GM12878 (cell line): Measurements from ENCODE around the gene SIVA1. TPM values are rescaled to one million over a fixed set of nuclear protein-coding genes. Genes with fewer than 3 reads are reported as not detected.

ENCODE experiments used
- ATAC-seq: fragments of 200-7000 bp; cut with Tn5 transposase; 3 replicates; pipeline ENCODE4 v1.9.1; 2020; ENCODE audit warnings: mild to moderate bottlenecking, moderate library complexity
- BruUV-seq: library from RNA; stranded (reverse); fragments of 400-500 nt; replicated peaks from 2 replicates; lab custom pipeline; 2021; lab: Mats Ljungman, UMichigan
- CTCF ChIA-PET: fragments of 300-600 bp; sonication (Branson Sonifier 250); formaldehyde crosslinking; extraction: SDS; loops from one replicate; lab custom pipeline; 2021; ENCODE audit warnings: inconsistent platforms; lab: Yijun Ruan, JAX
- POLR2A ChIA-PET: fragments of 350-600 bp; formaldehyde crosslinking; extraction: SDS; loops from one replicate; lab custom pipeline; 2021; ENCODE audit warnings: inconsistent platforms; lab: Charles Lee
- RAD21 ChIA-PET: fragments of 300-600 bp; sonication (Branson Sonifier 250); formaldehyde crosslinking; loops from one replicate; lab custom pipeline; 2023; ENCODE audit warnings: antibody characterized with exemption; ENCODE audit not compliant: unreplicated experiment; lab: Charles Lee
- SMC1A ChIA-PET: fragments of 300-600 bp; sonication (Branson Sonifier 250); formaldehyde crosslinking; loops from one replicate; lab custom pipeline; 2023; ENCODE audit not compliant: unreplicated experiment, uncharacterized antibody; lab: Charles Lee
- DNase-seq: peaks from one replicate; pipeline ENCODE4 v3.0.0-alpha.2; 2011; ENCODE audit warnings: low read depth, low spot score
- FAIRE-seq: peaks from 3 replicates; lab custom pipeline; 2011; peaks lifted over from hg19 to GRCh38; lab: Jason Lieb, UNC
- H2AFZ ChIP-seq: 2 replicates; pipeline ENCODE4 v1.6.0; 2011; ENCODE audit warnings: low read depth, low read length, control low read depth; ENCODE audit not compliant: control insufficient read depth
- H3K27ac ChIP-seq: 2 replicates; pipeline ENCODE4 v1.5.1; 2011; ENCODE audit warnings: control low read depth; ENCODE audit not compliant: control insufficient read depth, insufficient read depth
- H3K27me3 ChIP-seq, 2 experiments: replicated peaks in 1 of 2; 2 replicates each; pipeline versions ENCODE4 v1.6.0 to v1.6.1; 2011; ENCODE audit warnings: low read length in 1 of 2; ENCODE audit not compliant: control insufficient read depth in 2 of 2, insufficient read depth in 2 of 2
- H3K36me3 ChIP-seq, 2 experiments: 2 replicates each; pipeline ENCODE4 v1.5.1; 2011; ENCODE audit warnings: low read length in 1 of 2; ENCODE audit not compliant: control insufficient read depth in 2 of 2, insufficient read depth in 2 of 2
- H3K4me1 ChIP-seq: 2 replicates; pipeline ENCODE4 v1.6.1; 2011; ENCODE audit warnings: mild to moderate bottlenecking, low read length, moderate library complexity, mixed read lengths; ENCODE audit not compliant: control insufficient read depth, insufficient read depth
- H3K4me2 ChIP-seq: 2 replicates; pipeline ENCODE4 v1.6.0; 2011; ENCODE audit warnings: control low read depth; ENCODE audit not compliant: control insufficient read depth, insufficient read depth
- H3K4me3 ChIP-seq: fragments of 200-600 bp; sonication (generic); 2 replicates; pipeline ENCODE4 v1.5.1; 2016
- H3K79me2 ChIP-seq: 2 replicates; pipeline ENCODE4 v1.6.0; 2011; ENCODE audit warnings: low read length; ENCODE audit not compliant: control insufficient read depth, insufficient read depth
- H3K9ac ChIP-seq: 2 replicates; pipeline ENCODE4 v1.8.0; 2011; ENCODE audit warnings: low read length, control low read depth, mixed read lengths; ENCODE audit not compliant: control insufficient read depth, insufficient read depth
- H3K9me3 ChIP-seq: replicated peaks from 3 replicates; pipeline ENCODE4 v1.5.1; 2011; ENCODE audit warnings: mild to moderate bottlenecking, low read length; ENCODE audit not compliant: control insufficient read depth, insufficient read depth
- H4K20me1 ChIP-seq: 2 replicates; pipeline ENCODE4 v1.6.0; 2011; ENCODE audit not compliant: control insufficient read depth, insufficient read depth
- ATF7 ChIP-seq: fragments of 450-650 bp; IDR thresholded peaks from 2 replicates; pipeline ENCODE4 v1.6.1; 2016; ENCODE audit warnings: low read depth, mild to moderate bottlenecking
- CBX3 ChIP-seq: fragments of 200-600 bp; sonication (generic); IDR thresholded peaks from 2 replicates; pipeline ENCODE4 v1.6.1; 2016; ENCODE audit warnings: low read depth, borderline replicate concordance
- CHD1 ChIP-seq: IDR thresholded peaks from 2 replicates; pipeline ENCODE4 v1.6.1; 2012; ENCODE audit warnings: low read depth, low read length, improper control_type of control experiment
- GATAD2B ChIP-seq: fragments of 450-650 bp; conservative IDR thresholded peaks from 2 replicates; pipeline ENCODE4 v1.6.1; 2017; ENCODE audit warnings: low read depth, mild to moderate bottlenecking, moderate library complexity
- NBN ChIP-seq: fragments of 450-650 bp; IDR thresholded peaks from 2 replicates; pipeline ENCODE4 v1.6.1; 2016
- NRF1 ChIP-seq: conservative IDR thresholded peaks from 2 replicates; pipeline ENCODE4 v1.6.1; 2011; ENCODE audit warnings: mild to moderate bottlenecking, low read depth, low read length, improper control_type of control experiment
- POLR2A ChIP-seq: IDR thresholded peaks from 2 replicates; pipeline ENCODE4 v1.6.1; 2011; ENCODE audit warnings: low read depth, mild to moderate bottlenecking, low read length
- SIX5 ChIP-seq: IDR thresholded peaks from 2 replicates; pipeline ENCODE4 v1.6.1; 2011; ENCODE audit warnings: mild to moderate bottlenecking, low read depth, low read length, moderate library complexity; ENCODE audit not compliant: severe bottlenecking
- SREBF1 ChIP-seq: IDR thresholded peaks from 2 replicates; pipeline ENCODE4 v1.6.1; 2012; ENCODE audit warnings: mild to moderate bottlenecking, low read length
- TCF3 ChIP-seq: IDR thresholded peaks from 2 replicates; pipeline ENCODE4 v1.6.1; 2012; ENCODE audit warnings: low read depth, mild to moderate bottlenecking, low read length, borderline replicate concordance; ENCODE audit not compliant: insufficient read depth
- ZZZ3 ChIP-seq: IDR thresholded peaks from 2 replicates; pipeline ENCODE4 v1.6.1; 2011; ENCODE audit warnings: low read depth; ENCODE audit not compliant: control insufficient read depth, insufficient read length
- WGBS: methylation state at CpG from one replicate; pipeline ENCODE4 v1.1.6; 2016; ENCODE audit warnings: low lambda C conversion rate; ENCODE audit not compliant: insufficient replicate concordance, insufficient coverage; ENCODE audit errors: missing lambda C conversion rate; 5-methylcytosine and 5-hydroxymethylcytosine counted together
- in situ Hi-C: fragments of 300-500 bp; cut with MboI; formaldehyde crosslinking; loops from 9 replicates; pipeline ENCODE4 v1.14.3; 2018; ENCODE audit warnings: mixed read lengths
- intact Hi-C: fragments of 100-400 bp; cut with micrococcal nuclease; formaldehyde crosslinking; loops from one replicate; pipeline ENCODE4 v1.14.2; 2022; ENCODE audit not compliant: unreplicated experiment
- polyA plus RNA-seq, 11 experiments: library from polyadenylated mRNA; depleted of rRNA in 4 of 11; unstranded in 6 of 11; stranded (reverse) in 5 of 11; fragments of >200 nt; fragmentation: Nextera tagmentation in 4 of 11; fragmentation: Illumina TruSeq in 1 of 11; extraction: Ambion mirVana in 4 of 11; extraction: Trizol in 1 of 11; gene quantifications; 1 replicate in 1 of 11; 2 replicates in 10 of 11; pipeline versions ENCODE4 v1.2.1 to v1.2.3, GENCODE V29; 2011 to 2016; ENCODE audit warnings: inconsistent platforms in 2 of 11, missing spikeins in 2 of 11, low read depth in 1 of 11
- total RNA-seq, 4 experiments: library from RNA; depleted of rRNA in 3 of 4; stranded (reverse); fragments of >200 nt in 3 of 4; fragmentation: Illumina TruSeq in 1 of 4; extraction: Trizol in 1 of 4; gene quantifications; 2 replicates each; pipeline versions ENCODE4 v1.2.1 to v1.2.3, GENCODE V29; 2013 to 2021

The SIVA1 gene
- total and polyA plus RNA-seq, 10 of the 15 experiments (the other 5 are each of a cell fraction or from before 2014, with no cell fraction given) = 4.6 to 282 (median 106) TPM

DNA sequence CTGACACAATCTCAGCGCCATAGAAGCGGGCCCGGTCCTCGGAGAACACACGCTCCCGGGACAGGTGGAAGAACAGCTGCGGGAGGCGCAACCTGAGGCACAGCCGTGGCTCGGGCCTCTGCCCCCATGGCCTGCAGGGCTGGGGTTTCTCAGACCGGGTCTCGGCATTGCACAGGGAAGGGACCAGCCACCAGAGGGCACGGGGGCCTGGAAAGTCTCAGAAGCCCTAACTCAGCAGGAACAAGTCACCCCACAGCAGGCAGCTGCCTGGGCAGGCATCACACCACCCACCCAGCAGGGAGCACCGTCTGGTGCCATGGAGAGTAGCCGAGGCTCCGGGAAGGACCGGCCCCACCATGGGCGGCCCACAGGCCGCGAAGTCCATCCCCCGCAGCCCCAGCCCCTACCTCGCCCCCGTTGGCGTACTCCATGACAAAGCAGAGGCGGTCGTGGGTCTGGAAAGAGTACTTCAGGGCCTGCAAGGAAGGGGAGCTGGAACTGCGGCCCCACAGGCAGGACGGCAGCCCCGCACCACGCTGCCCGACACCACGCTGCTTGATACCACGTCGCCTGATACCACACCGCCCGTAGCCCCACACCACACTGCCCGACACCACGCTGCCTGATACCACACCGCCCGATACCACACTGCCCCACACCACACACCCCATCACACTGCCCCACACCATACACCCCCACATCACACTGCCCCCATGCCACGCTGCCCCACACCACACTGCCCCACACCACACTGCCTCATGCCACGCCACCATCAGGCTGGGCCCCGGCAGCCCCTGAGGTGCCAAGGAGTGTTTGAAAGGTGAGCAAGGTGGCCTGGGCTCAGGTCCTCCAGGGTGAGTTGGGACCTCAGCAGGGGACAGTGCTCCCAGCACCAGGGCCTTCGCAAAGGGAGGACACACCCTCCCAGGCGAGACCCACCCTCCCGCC is 20.8 kb downstream of the SIVA1 start:
- no peak overlapping the region for H3K9ac ChIP-seq
- H3K4me1 ChIP-seq = no peaks in the 10 kb centered on the region; the same call in 1 of the 2 replicates
- no peak overlapping the region for H3K27ac ChIP-seq
- RAD21 ChIA-PET = no interaction called here
- TF ChIP-seq NBN = no peak
- TF ChIP-seq POLR2A = peak; percentile 47; the same call in 1 of the 2 replicates
- TF ChIP-seq, all 136 proteins: peak for 1
- ChIA-PET POLR2A (no interaction called here), CTCF (no interaction called here), SMC1A (no interaction called here)
- BruUV-seq = no TSS peak
- intact Hi-C loops = no loop called here
- H3K4me3 ChIP-seq = no peak overlapping the region
- H3K9me3 ChIP-seq = no peaks in the 10 kb centered on the region; the same call in 2 of the 3 replicates
- no peak overlapping the region for H3K4me2 ChIP-seq
- H2AFZ ChIP-seq = no peak overlapping the region
- H3K79me2 ChIP-seq = no peaks in the 10 kb centered on the region
- peaks cover 5 to 26% of the 10 kb centered on the region in 2 experiments; a peak in 3 of 4 replicates for H3K36me3 ChIP-seq
- H3K27me3 ChIP-seq = no peaks in the 10 kb centered on the region
- ATAC-seq = no peak
- FAIRE-seq = no peak
- 91% methylated on average over 37 of the region's 46 CpGs for whole genome bisulfite sequencing
- DNase-seq = no peak
- in situ Hi-C loops = no loop called here
- no peaks in the 10 kb centered on the region for H4K20me1 ChIP-seq

DNA sequence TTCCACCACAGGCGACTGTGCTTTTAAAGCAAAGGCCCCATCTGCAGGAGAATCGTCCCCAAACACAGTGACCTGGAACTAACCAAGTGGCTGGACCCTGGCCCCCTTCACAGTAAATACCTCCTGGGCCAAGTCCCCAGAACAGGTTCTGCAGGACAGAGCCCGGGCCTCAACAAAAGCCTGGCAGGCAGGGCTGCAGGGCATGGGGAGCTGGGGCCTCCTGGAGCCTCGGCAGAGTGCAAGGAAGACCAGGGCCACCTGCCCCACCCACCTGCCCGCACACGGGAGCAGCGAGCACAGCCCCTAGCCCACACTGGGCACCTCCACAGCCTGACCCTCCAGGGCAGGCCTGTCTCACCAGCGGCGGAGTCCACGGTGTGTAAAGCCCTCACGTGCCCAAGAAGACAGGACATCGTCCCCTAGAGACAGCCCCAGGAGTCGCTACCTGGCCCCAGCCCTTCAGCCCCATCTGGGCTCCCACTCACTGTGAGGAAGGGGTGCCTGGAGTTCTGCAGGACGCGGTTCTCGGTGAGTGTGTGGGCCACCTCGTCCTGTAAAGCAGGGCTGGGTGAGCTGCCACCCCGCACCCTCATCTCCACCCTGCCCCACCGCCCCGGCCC is 21.6 kb downstream of the SIVA1 start:
- intact Hi-C loops = no loop called here

More for the DNA sequence above, 21.6 kb downstream of the SIVA1 start:
- ChIA-PET POLR2A (no interaction called here), CTCF (no interaction called here), SMC1A (no interaction called here), RAD21 (no interaction called here)
- Histone ChIP-seq H4K20me1 (no peaks in the 10 kb centered on the region), H3K27me3 (no peaks in the 10 kb centered on the region), H2AFZ (no peak overlapping the region), H3K4me2 (no peak overlapping the region), H3K4me1 (no peaks in the 10 kb centered on the region), H3K4me3 (no peak overlapping the region), H3K9me3 (no peaks in the 10 kb centered on the region; the same call in 2 of the 3 replicates), H3K79me2 (no peaks in the 10 kb centered on the region), H3K36me3 (peaks cover 5 to 26% of the 10 kb centered on the region in 2 experiments; a peak in 3 of 4 replicates), H3K9ac (no peak overlapping the region), H3K27ac (no peak overlapping the region)
- FAIRE-seq (no peak), ATAC-seq (no peak), DNase-seq (no peak)
- TF ChIP-seq CHD1 (no peak), ZZZ3 (no peak), ATF7 (no peak), TCF3 (no peak), GATAD2B (no peak), NRF1 (no peak), SREBF1 (no peak), SIX5 (no peak), CBX3 (no peak)
- 91% methylated on average over 19 of the region's 20 CpGs for WGBS
- no TSS peak for BruUV-seq
- in situ Hi-C loops = no loop called here
